Tongue (tissue), 2 donors: ENCODE data around the gene CHPF2. TPM values are rescaled to one million over a fixed set of nuclear protein-coding genes. Genes with fewer than 3 reads are reported as not detected.

Source experiments
- DNase-seq: peaks from one replicate; pipeline ENCODE4 v3.0.0-alpha.2; 2015
- total RNA-seq: library from RNA; depleted of rRNA; stranded (reverse); fragments of >200 nt; gene quantifications from one replicate; pipeline ENCODE4 v1.2.3, GENCODE V29; 2014

Gene CHPF2
- 29.2 TPM for total RNA-seq

GRCh38 chr7:151232091-151232916, at the start of gene CHPF2:
Gene CHPF2 (plus strand): TSS chr7:151232483. CDS start chr7:151234012, 1,529 bp downstream.
- DNase-seq, result peak; percentile 93

- no peak for DNase-seq
These were observed 46.3 kb upstream of the CHPF2 start for GRCh38 chr7:151185762-151186639.

- no peak for DNase-seq
These were observed 45.5 kb upstream of the CHPF2 start, which contains the start of gene ASB10 for GRCh38 chr7:151186640-151187408. Gene ASB10 (minus strand): TSS chr7:151187250. CDS start chr7:151187130, 120 bp downstream.

GRCh38 chr7:151187409-151188251, 44.7 kb upstream of the CHPF2 start:
- DNase-seq, result peak; percentile 46

- no peak for DNase-seq
These were observed 44.1 kb upstream of the CHPF2 start for GRCh38 chr7:151188252-151188542.

- DNase-seq, result no peak
These were observed 43.2 kb upstream of the CHPF2 start for GRCh38 chr7:151189038-151189437.

- DNase-seq, result no peak
These were observed 40.7 kb upstream of the CHPF2 start for GRCh38 chr7:151191544-151191943.

- DNase-seq, result no peak
These were observed 40.2 kb upstream of the CHPF2 start for GRCh38 chr7:151192002-151192539.

GRCh38 chr7:151193203-151193978, 38.9 kb upstream of the CHPF2 start:
- DNase-seq, result no peak

- DNase-seq, result no peak
These were observed 38.1 kb upstream of the CHPF2 start for GRCh38 chr7:151194188-151194587.

- DNase-seq, result no peak
These were observed 36.5 kb upstream of the CHPF2 start for GRCh38 chr7:151195616-151196450.

GRCh38 chr7:151197932-151198331, 34.4 kb upstream of the CHPF2 start:
- no peak for DNase-seq

- peak; percentile 30 for DNase-seq
These were observed 33.1 kb upstream of the CHPF2 start for GRCh38 chr7:151198945-151199848.

- no peak for DNase-seq
These were observed 30.9 kb upstream of the CHPF2 start for GRCh38 chr7:151201344-151201743.

GRCh38 chr7:151201751-151202150, 30.5 kb upstream of the CHPF2 start:
- DNase-seq, result no peak

- no peak for DNase-seq
These were observed 29.4 kb upstream of the CHPF2 start for GRCh38 chr7:151202836-151203235.

GRCh38 chr7:151204383-151205032, 27.8 kb upstream of the CHPF2 start:
- no peak for DNase-seq

GRCh38 chr7:151205730-151206129, 26.6 kb upstream of the CHPF2 start:
- DNase-seq, result no peak
